ENCODE results near the gene UBA52.

The UBA52 gene

GRCh38 chr19:18608805-18609716 lies 37.4 kb downstream of the UBA52 start:
- DNase-seq, result no peak

- no peak for DNase-seq
Measured at GRCh38 chr19:18609717-18610051, 38.0 kb downstream of the UBA52 start.

GRCh38 chr19:18610245-18610555 lies 38.5 kb downstream of the UBA52 start:
- DNase-seq, result no peak

- DNase-seq, result no peak
Measured at GRCh38 chr19:18610556-18611326, 39.1 kb downstream of the UBA52 start.

GRCh38 chr19:18611327-18612050 lies 39.8 kb downstream of the UBA52 start:
- no peak for DNase-seq

- DNase-seq, result no peak
Measured at GRCh38 chr19:18612051-18612771, 40.6 kb downstream of the UBA52 start.

- no peak for DNase-seq
Measured at GRCh38 chr19:18612772-18613588, 41.3 kb downstream of the UBA52 start, which contains the start of gene TMEM59L. TSS of gene TMEM59L (plus strand) at chr19:18612870. CDS start at chr19:18612959, 89 bp downstream.

- DNase-seq, result no peak
Measured at GRCh38 chr19:18613589-18614234, 42.1 kb downstream of the UBA52 start.

GRCh38 chr19:18616023-18616422 lies 44.4 kb downstream of the UBA52 start:
- DNase-seq, result no peak

- no peak for DNase-seq
Measured at GRCh38 chr19:18617562-18617961, 45.9 kb downstream of the UBA52 start.

- no peak for DNase-seq
Measured at GRCh38 chr19:18618236-18618635, 46.6 kb downstream of the UBA52 start.

GRCh38 chr19:18620311-18620710 lies 48.7 kb downstream of the UBA52 start:
- DNase-seq, result no peak

GRCh38 chr19:18620902-18621301 lies 49.2 kb downstream of the UBA52 start:
- DNase-seq, result no peak

GRCh38 chr19:18626906-18627305 lies 55.2 kb downstream of the UBA52 start:
- DNase-seq, result no peak

Data from NCI-H1092 (cell line).